Head of caudate nucleus (tissue), 42 donors: Measurements from ENCODE around the gene SHLD1.
"Not testable (repeated sequence)": the region's sequence is repeated elsewhere in the genome, so short reads cannot be mapped to it uniquely, and the experiment has no call there.

Experiments
- DNase-seq, 42 donors: peaks; one replicate each; pipeline versions ENCODE4 v3.0.0 to v3.0.0-alpha.2; 2020 to 2021; ENCODE audit warnings: mixed read lengths in 7 of 42
- intact Hi-C: fragments of 100-400 bp; cut with DNase I; formaldehyde crosslinking; loops from one replicate; pipeline ENCODE4 v1.15.0; 2022

Gene SHLD1

GRCh38 chr20:5749952-5750779 is at the start of gene SHLD1:
SHLD1 (plus strand) TSS chr20:5750401; CDS start chr20:5772866, 22,465 bp downstream.
- peak; percentile 73 to 95 (median 87) for DNase-seq
- intact Hi-C loops = no loop called here

- DNase-seq, intact Hi-C loops: not testable (repeated sequence)
Observed at GRCh38 chr20:5702339-5702738, 47.9 kb upstream of the SHLD1 start.

DNA sequence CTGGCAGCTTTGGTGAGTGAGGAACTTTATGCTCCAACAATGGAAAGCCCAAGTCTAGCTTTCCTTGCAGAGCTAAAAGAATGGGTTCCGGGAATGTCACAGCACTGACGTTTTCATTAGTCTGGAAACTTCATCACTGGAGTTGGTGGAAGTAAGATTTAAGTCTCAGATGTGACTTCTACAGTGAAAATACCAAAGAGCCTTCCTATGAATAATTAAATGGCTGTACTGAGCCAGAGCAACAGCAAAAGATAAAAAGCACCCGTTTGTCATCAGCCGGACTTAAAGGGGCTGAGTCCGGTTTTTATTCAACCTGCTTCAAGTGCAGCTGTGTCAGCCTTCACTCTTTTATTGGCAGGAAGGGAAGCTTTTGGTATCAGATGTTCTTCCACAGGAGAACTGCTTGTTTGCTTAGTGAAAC is 46.5 kb upstream of the SHLD1 start:
- intact Hi-C loops = no loop called here

DNA sequence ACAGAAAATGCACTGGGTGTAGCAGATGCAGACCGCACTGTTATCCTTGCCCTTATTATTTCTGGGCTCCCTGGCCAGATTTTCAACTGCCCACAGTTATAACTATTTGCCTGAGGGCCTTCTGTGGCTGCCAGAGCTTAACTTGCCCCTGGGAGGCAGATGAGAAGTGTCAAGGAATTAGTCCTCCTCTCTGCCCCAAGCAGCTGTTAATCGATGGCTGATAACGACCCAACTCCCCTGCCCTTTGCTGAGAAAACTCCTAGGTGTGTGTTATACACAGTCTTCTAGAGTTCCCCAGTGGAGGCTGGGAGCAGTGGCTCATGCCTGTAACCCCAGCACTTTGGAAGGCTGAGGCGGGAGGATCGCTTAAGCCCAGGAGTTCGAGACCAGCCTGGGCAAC is 44.4 kb upstream of the SHLD1 start:
- intact Hi-C loops = no loop called here
- no peak for DNase-seq

More for the DNA sequence above, 46.5 kb upstream of the SHLD1 start:
- DNase-seq = no peak

DNA sequence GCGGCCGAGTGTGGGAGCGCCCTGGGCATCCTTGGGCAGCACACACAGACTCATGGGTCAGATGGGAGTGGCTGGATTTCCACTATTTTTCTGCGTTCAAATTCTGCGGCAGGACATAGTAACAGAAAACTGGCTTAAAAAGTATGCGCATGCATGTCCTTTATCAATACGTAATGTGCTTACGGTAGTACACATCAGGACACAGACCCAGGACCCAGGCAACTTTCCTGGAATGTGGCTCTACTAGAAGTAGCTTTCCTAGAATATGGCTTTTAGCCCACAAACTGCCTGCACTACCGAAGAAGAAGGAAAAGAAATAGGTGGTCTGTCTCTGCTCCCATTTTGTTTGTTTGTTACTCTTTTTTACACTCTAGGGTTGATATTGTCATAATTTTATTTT is 43.4 kb upstream of the SHLD1 start:
- intact Hi-C loops = no loop called here
- DNase-seq = no peak

GRCh38 chr20:5710551-5710950 is 39.6 kb upstream of the SHLD1 start:
- no peak for DNase-seq
- intact Hi-C loops = no loop called here

- intact Hi-C loops = no loop called here
- DNase-seq = no peak
Observed at GRCh38 chr20:5714261-5715041, 35.8 kb upstream of the SHLD1 start.

DNA sequence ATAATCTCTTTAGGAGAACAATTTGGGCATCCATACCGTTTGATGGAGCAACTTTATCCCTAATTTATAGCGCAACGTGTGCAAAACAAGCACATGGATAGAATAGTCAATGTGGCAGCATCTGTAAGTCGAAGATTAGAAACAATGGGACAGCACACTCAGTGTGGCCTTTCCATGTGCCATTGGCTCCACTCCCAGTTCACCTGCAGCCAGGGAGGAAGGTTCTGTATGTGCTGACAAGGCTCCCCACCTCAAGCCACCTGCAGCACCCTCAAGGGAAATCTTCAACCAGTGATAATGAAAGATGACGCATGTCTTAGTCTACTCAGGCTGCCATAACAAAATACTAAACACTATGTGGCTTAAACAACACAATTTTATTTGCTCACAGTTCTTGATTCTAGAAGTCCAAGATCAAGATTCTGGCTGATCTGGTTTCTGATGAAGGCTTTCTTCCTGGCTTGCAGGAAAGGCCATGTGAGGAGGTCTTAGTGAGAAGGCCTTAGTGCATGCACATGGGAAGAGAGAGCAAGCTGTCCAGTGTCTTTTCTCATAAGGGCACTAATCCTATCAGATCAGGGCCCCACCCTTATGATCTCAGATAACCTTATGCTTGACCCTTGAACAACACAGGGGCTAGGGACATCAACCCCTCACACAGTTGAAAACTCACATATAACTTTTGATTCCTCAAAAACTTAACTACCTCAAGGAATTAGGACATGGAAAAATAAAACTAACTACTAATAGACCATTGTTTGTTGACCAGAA is 34.9 kb upstream of the SHLD1 start:
- intact Hi-C loops = no loop called here

GRCh38 chr20:5716953-5717352 is 33.2 kb upstream of the SHLD1 start:
- DNase-seq = no peak
- intact Hi-C loops = no loop called here

More for the DNA sequence above, 34.9 kb upstream of the SHLD1 start:
- no peak for DNase-seq

- peak in 9 of 42 donors; percentile 8 to 43 (median 15) for DNase-seq
- intact Hi-C loops = no loop called here
Observed at GRCh38 chr20:5718896-5719595, 31.2 kb upstream of the SHLD1 start.

DNA sequence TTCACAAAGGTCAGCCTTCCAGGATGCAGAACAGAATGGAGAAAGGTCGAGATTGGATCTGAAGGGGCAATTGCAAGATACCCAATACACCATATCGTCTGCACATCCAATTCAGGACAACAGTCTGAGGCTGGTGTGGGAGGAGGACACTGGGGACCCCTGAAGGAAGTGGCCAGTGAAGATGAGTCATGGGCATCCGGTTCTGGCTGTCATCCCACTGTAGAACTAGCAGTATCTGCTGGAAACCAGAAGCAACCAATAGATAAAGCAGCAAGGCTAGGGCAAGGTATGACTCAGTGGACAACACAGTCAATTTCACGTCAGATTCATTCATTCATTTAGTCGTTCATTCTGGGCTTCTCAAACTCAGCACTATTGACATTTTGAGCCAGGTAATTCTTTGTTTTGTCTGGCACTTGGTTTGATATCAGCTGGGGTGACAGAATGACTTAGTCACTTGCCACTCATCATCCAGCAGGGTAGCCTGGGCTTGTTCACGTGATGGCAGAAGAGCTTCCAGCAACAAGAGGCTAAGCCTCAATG is 30.3 kb upstream of the SHLD1 start:
- no peak for DNase-seq
- intact Hi-C loops = no loop called here

GRCh38 chr20:5720696-5721095 is 29.5 kb upstream of the SHLD1 start:
- intact Hi-C loops = no loop called here
- DNase-seq = no peak

DNA sequence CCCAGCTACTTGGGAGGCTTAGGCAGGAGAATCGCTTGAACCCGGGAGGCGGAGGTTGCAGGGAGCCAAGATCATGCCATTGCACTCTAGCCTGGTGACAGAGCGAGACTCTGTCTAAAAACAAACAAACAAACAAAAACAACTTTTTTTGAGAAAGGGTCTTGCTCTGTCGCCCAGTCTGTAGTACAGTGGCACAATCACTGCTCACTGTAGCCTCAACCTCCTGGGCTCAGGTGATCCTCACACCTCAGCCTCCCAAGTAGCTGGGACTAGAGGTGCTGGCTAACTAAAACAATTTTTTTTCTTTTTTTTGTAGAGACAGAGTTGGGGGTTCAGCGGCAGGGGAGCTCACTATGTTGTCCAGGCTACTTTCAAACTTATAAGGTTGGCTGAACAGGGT is 28.8 kb upstream of the SHLD1 start:
- intact Hi-C loops, DNase-seq: not testable (repeated sequence)

GRCh38 chr20:5722927-5723326 is 27.3 kb upstream of the SHLD1 start:
- intact Hi-C loops = no loop called here
- DNase-seq = no peak

DNA sequence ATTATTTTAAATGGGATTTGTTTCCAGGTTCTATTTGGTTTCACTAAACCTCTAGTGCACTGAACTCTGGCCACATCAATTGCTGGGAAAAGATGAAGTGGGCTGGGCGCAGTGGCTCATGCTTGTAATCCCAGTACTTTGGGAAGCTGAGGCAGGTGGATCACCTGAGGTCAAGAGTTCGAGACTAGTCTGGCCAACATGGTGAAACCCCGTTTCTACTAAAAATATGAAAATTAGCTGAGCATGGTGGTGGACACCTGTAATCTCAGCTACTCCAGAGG is 25.1 kb upstream of the SHLD1 start:
- DNase-seq, intact Hi-C loops: not testable (repeated sequence)

DNA sequence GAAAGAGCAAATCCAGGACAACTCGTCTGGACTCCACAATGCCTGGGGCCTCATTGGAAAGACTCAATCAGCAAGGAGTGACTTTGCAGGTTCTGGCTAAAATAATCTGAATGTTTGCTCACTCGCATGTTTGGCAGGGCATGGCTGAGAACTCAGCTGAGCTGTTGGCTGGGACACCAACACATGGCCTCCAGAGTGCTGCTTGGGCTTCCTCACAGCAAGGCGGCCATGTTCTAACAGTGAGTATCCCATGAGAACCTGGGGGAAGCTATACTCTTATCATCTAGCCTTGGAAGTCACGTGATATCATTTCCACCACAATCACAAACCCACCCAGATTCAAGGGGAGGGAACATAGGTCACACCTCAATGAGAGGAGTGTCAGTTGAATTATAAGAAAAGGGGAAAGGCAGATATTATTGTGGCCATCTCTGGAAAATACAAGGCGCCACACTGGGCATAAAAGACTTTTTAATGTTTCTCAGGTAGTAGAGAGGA is 23.1 kb upstream of the SHLD1 start:
- intact Hi-C loops = no loop called here

DNA sequence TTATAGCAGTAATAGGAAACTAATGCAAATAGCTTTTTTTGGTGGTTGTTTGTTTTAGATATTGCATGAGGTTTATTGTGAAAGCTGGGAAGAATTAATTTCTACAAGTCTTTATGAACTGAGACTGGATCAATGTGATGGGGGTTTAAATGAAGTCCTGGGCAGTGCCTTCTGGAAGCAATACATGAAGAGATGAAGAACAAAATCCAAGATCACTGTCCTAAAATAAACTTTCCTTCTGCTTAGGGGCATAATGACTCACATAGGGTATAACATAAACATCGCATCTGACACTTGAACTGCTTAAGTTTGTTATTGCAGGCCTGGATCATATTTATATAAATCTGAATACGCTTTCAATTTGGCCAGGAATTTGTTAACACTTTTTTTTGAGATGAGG is 20.9 kb upstream of the SHLD1 start:
- no peak for DNase-seq
- intact Hi-C loops = no loop called here

More for the DNA sequence above, 23.1 kb upstream of the SHLD1 start:
- no peak for DNase-seq

DNA sequence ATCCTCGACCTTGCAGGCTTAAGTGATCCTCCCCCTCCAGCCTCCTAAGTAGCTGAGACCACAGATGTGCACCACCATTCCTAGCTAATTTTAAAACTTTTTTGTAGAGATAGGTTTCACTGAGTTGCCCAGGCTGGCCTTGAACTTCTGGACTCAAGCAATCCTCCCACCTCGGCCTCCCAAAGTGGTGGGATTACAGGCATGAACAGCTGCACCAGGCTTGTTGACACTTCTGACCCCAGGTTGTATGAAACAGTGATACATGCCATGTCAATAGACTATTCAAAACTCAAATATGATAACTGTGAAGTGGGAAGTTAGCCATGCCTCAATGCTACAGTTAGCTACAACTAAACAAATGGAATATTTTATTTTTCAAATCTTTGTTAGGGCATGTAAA is 20.1 kb upstream of the SHLD1 start:
- no peak for DNase-seq
- intact Hi-C loops = no loop called here
